H9 (cell line): ENCODE results near the gene GPI. TPM values are rescaled to one million over a fixed set of nuclear protein-coding genes. Genes with fewer than 3 reads are reported as not detected.

Experiments
- DNase-seq: peaks from one replicate; pipeline ENCODE4 v3.0.0-alpha.2; 2017
- H2AFZ ChIP-seq: one replicate; pipeline ENCODE4 v1.6.1; 2013; ENCODE audit warnings: mild to moderate bottlenecking, low read length, control low read depth, moderate library complexity
- H2AK5ac ChIP-seq: 2 replicates; pipeline ENCODE4 v1.6.1; 2013; ENCODE audit warnings: low read length, control low read depth, mixed read lengths; ENCODE audit not compliant: insufficient read length
- H2BK120ac ChIP-seq: one replicate; pipeline ENCODE4 v1.6.1; 2013; ENCODE audit warnings: low read depth, mild to moderate bottlenecking, low read length, control low read depth, inconsistent platforms; ENCODE audit not compliant: poor library complexity, severe bottlenecking
- H2BK12ac ChIP-seq: 2 replicates; pipeline ENCODE4 v1.6.1; 2013; ENCODE audit warnings: low read length, control low read depth, mixed read lengths, low read depth; ENCODE audit not compliant: insufficient read length
- H2BK15ac ChIP-seq: 2 replicates; pipeline ENCODE4 v1.6.1; 2013; ENCODE audit warnings: low read depth, low read length, control low read depth
- H2BK20ac ChIP-seq: one replicate; pipeline ENCODE4 v1.6.1; 2013; ENCODE audit warnings: low read depth, mild to moderate bottlenecking, low read length, control low read depth, inconsistent platforms; ENCODE audit not compliant: poor library complexity, severe bottlenecking
- H2BK5ac ChIP-seq: 2 replicates; pipeline ENCODE4 v1.6.1; 2013; ENCODE audit warnings: low read length, control low read depth, mixed read lengths; ENCODE audit not compliant: insufficient read length
- H3K14ac ChIP-seq: 2 replicates; pipeline ENCODE4 v1.6.1; 2013; ENCODE audit warnings: low read length, control low read depth; ENCODE audit not compliant: insufficient read depth
- H3K18ac ChIP-seq: 2 replicates; pipeline ENCODE4 v1.6.1; 2013; ENCODE audit warnings: low read depth, mild to moderate bottlenecking, mixed read lengths, low read length, control low read depth; ENCODE audit not compliant: insufficient read length
- H3K23ac ChIP-seq: 2 replicates; pipeline ENCODE4 v1.6.1; 2013; ENCODE audit warnings: low read length, control low read depth, mixed read lengths, low read depth; ENCODE audit not compliant: insufficient read length
- H3K23me2 ChIP-seq: 2 replicates; pipeline ENCODE4 v1.6.1; 2013; ENCODE audit warnings: low read depth, mild to moderate bottlenecking, mixed read lengths, low read length, control low read depth; ENCODE audit not compliant: insufficient read length, poor library complexity, severe bottlenecking
- H3K27ac ChIP-seq: 2 replicates; pipeline ENCODE4 v1.5.1; 2013; ENCODE audit warnings: low read length, control low read depth, mixed read lengths, low read depth; ENCODE audit not compliant: insufficient read length
- H3K27me3 ChIP-seq: 2 replicates; pipeline ENCODE4 v1.6.1; 2013; ENCODE audit warnings: low read length, control low read depth, inconsistent platforms; ENCODE audit not compliant: insufficient read depth
- H3K4ac ChIP-seq: 2 replicates; pipeline ENCODE4 v1.6.1; 2013; ENCODE audit warnings: low read depth, mild to moderate bottlenecking, control low read depth, inconsistent platforms, low read length, moderate library complexity
- H3K4me1 ChIP-seq: 2 replicates; pipeline ENCODE4 v1.6.1; 2013; ENCODE audit warnings: low read length, control low read depth, inconsistent platforms; ENCODE audit not compliant: insufficient read depth
- H3K4me2 ChIP-seq: 2 replicates; pipeline ENCODE4 v1.6.1; 2013; ENCODE audit warnings: low read length, control low read depth, mixed read lengths; ENCODE audit not compliant: insufficient read length, insufficient read depth
- H3K56ac ChIP-seq: 2 replicates; pipeline ENCODE4 v1.6.1; 2013; ENCODE audit warnings: low read depth, mild to moderate bottlenecking, mixed read lengths, low read length, control low read depth; ENCODE audit not compliant: insufficient read length
- H3K79me1 ChIP-seq: 2 replicates; pipeline ENCODE4 v1.6.1; 2013; ENCODE audit warnings: low read depth, mild to moderate bottlenecking, moderate library complexity, low read length, control low read depth, inconsistent platforms; ENCODE audit not compliant: insufficient read depth, poor library complexity, severe bottlenecking
- H3K79me2 ChIP-seq: 2 replicates; pipeline ENCODE4 v1.6.1; 2013; ENCODE audit warnings: low read length, control low read depth, inconsistent platforms; ENCODE audit not compliant: insufficient read depth
- H3K9ac ChIP-seq: 2 replicates; pipeline ENCODE4 v1.6.1; 2013; ENCODE audit warnings: low read length, control low read depth, mixed read lengths; ENCODE audit not compliant: insufficient read length; ENCODE audit errors: extremely low read depth
- H3K9me3 ChIP-seq: one replicate; pipeline ENCODE4 v1.6.1; 2013; ENCODE audit warnings: low read depth, low read length, inconsistent platforms; ENCODE audit not compliant: control insufficient read depth
- H3T11ph ChIP-seq: one replicate; pipeline ENCODE4 v1.6.1; 2013; ENCODE audit warnings: mild to moderate bottlenecking, low read length, control low read depth, inconsistent platforms
- H4K20me1 ChIP-seq: one replicate; pipeline ENCODE4 v1.6.1; 2013; ENCODE audit not compliant: control insufficient read depth, insufficient read length, insufficient read depth
- H4K5ac ChIP-seq: 2 replicates; pipeline ENCODE4 v1.6.1; 2013; ENCODE audit warnings: low read depth, mild to moderate bottlenecking, mixed read lengths, low read length, control low read depth; ENCODE audit not compliant: insufficient read length
- H4K8ac ChIP-seq: replicated peaks from 2 replicates; pipeline ENCODE4 v1.6.1; 2013; ENCODE audit warnings: low read length, control low read depth, mixed read lengths, low read depth; ENCODE audit not compliant: insufficient read length
- H4K91ac ChIP-seq: 2 replicates; pipeline ENCODE4 v1.6.1; 2013; ENCODE audit warnings: low read depth, mild to moderate bottlenecking, moderate library complexity, mixed read lengths, low read length, control low read depth; ENCODE audit not compliant: insufficient read length
- H3K27ac Mint-ChIP-seq, 3 experiments: 2 replicates in 2 of 3; 3 replicates in 1 of 3; pipeline ENCODE4 v1.8.0; 2020 to 2021; ENCODE audit warnings: mixed read lengths in 3 of 3, mild to moderate bottlenecking in 1 of 3, moderate library complexity in 1 of 3
- H3K27me3 Mint-ChIP-seq: 2 replicates; pipeline ENCODE4 v1.8.0; 2021; ENCODE audit warnings: low read depth, mild to moderate bottlenecking, moderate library complexity, mixed read lengths
- H3K36me3 Mint-ChIP-seq, 3 experiments: 2 replicates in 2 of 3; 3 replicates in 1 of 3; pipeline ENCODE4 v1.8.0; 2020 to 2021; ENCODE audit warnings: low read depth in 3 of 3, mixed read lengths in 3 of 3; ENCODE audit not compliant: insufficient read depth in 1 of 3
- H3K4me1 Mint-ChIP-seq, 2 experiments: 2 replicates each; pipeline ENCODE4 v1.8.0; 2020; ENCODE audit warnings: mixed read lengths in 2 of 2
- H3K4me3 Mint-ChIP-seq, 2 experiments: 2 replicates in 1 of 2; 3 replicates in 1 of 2; pipeline ENCODE4 v1.8.0; 2020 to 2021; ENCODE audit warnings: mild to moderate bottlenecking in 2 of 2, mixed read lengths in 2 of 2, moderate library complexity in 1 of 2
- H3K9me3 Mint-ChIP-seq, 2 experiments: 2 replicates in 1 of 2; 3 replicates in 1 of 2; pipeline ENCODE4 v1.8.0; 2020; ENCODE audit warnings: mild to moderate bottlenecking in 2 of 2, mixed read lengths in 2 of 2, moderate library complexity in 1 of 2
- WGBS: extraction: QIAGEN DNeasy Blood & Tissue Kit; methylation state at CpG from one replicate; pipeline ENCODE4 v1.1.7; 2013; ENCODE audit warnings: missing lambda C conversion rate, low lambda C conversion rate, mixed read lengths; ENCODE audit not compliant: insufficient read length; ENCODE audit errors: extremely low coverage; 5-methylcytosine and 5-hydroxymethylcytosine counted together
- total RNA-seq: library from RNA; stranded (reverse); gene quantifications from 2 replicates; pipeline ENCODE4 v1.2.1, GENCODE V29; 2021
- TF ChIP-seq, protein P1 (sequence below): fragments of 200-600 bp; sonication (generic); conservative IDR thresholded peaks from 3 replicates; pipeline ENCODE4 v1.8.0; 2021; ENCODE audit warnings: antibody characterized with exemption, mild to moderate bottlenecking

GPI gene
- total RNA-seq, 1 experiment from 2014 or later, result 373 TPM

DNA sequence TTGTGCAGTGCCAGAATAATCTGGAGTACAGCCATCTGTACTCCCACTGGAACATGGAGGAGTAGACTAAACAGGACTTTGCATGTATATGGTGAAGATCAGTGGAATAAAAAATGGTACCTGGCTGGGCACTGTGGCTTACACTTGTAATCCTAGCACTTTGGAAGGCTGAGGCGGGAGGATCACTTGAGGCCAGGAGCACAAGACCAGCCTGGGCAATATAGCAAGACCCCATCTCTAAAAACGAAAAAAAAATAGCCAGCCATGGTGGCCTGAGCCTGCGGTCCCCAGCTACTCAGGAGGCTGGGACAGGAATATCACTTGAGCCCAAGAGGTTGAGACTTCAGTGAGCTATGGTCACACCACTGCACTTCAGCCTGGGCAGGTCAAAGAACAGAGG lies 83.2 kb downstream of the GPI start:
- Histone ChIP-seq H4K91ac (no peak overlapping the region), H3K23ac (no peak overlapping the region), H3K4ac (no peak overlapping the region), H2AFZ (no peak overlapping the region), H4K8ac (no peak overlapping the region), H3K9ac (no peak overlapping the region), H3T11ph (no peak overlapping the region), H3K79me1 (peaks cover 4% of the 10 kb centered on the region), H3K27ac (no peak overlapping the region), H2BK120ac (no peak overlapping the region), H4K5ac (no peak overlapping the region), H3K79me2 (no peaks in the 10 kb centered on the region), H3K9me3 (no peaks in the 10 kb centered on the region), H2BK15ac (no peak overlapping the region), H3K14ac (no peak overlapping the region), H3K18ac (no peak overlapping the region), H3K23me2 (no peaks in the 10 kb centered on the region), H3K4me2 (no peak overlapping the region), H2AK5ac (no peak overlapping the region), H3K27me3 (no peaks in the 10 kb centered on the region), H2BK5ac (no peak overlapping the region), H3K56ac (no peak overlapping the region), H2BK20ac (no peak overlapping the region), H3K4me1 (no peaks in the 10 kb centered on the region), H4K20me1 (no peaks in the 10 kb centered on the region), H2BK12ac (no peak overlapping the region)
- WGBS, result no CpG with 5 or more reads among the region's 3 CpGs
- Mint-ChIP-seq H3K27me3 (no peaks in the 10 kb centered on the region), H3K4me3 (no peak overlapping the region; a peak in 1 of 5 replicates), H3K4me1 (no peaks in the 10 kb centered on the region), H3K27ac (no peak overlapping the region), H3K9me3 (no peaks in the 10 kb centered on the region), H3K36me3 (peaks cover 52 to 92% (median 83%) of the 10 kb centered on the region in 3 experiments)
- DNase-seq, result no peak
- TF ChIP-seq, protein P1, sequence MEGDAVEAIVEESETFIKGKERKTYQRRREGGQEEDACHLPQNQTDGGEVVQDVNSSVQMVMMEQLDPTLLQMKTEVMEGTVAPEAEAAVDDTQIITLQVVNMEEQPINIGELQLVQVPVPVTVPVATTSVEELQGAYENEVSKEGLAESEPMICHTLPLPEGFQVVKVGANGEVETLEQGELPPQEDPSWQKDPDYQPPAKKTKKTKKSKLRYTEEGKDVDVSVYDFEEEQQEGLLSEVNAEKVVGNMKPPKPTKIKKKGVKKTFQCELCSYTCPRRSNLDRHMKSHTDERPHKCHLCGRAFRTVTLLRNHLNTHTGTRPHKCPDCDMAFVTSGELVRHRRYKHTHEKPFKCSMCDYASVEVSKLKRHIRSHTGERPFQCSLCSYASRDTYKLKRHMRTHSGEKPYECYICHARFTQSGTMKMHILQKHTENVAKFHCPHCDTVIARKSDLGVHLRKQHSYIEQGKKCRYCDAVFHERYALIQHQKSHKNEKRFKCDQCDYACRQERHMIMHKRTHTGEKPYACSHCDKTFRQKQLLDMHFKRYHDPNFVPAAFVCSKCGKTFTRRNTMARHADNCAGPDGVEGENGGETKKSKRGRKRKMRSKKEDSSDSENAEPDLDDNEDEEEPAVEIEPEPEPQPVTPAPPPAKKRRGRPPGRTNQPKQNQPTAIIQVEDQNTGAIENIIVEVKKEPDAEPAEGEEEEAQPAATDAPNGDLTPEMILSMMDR, result no peak

Other genes starting within 250 kb of the GPI start
- gene LSM14A, start 192.7 kb upstream of the GPI start, total RNA-seq, result 196 and 199 TPM in 2 replicates
- 20.5 and 24.1 TPM in 2 replicates for gene GARRE1, start 110.6 kb upstream of the GPI start, total RNA-seq
- gene PDCD2L, start 39.2 kb downstream of the GPI start, total RNA-seq, result 40.5 and 43.3 TPM in 2 replicates
- gene UBA2, start 63.2 kb downstream of the GPI start, total RNA-seq, result 204 and 206 TPM in 2 replicates
- 32.5 and 35.1 TPM in 2 replicates for gene WTIP, start 116.6 kb downstream of the GPI start, total RNA-seq